Lung (tissue), 12 donors: ENCODE data around the gene GNG7. TPM values are rescaled to one million over a fixed set of nuclear protein-coding genes. Genes with fewer than 3 reads are reported as not detected.

Experiments
- ATAC-seq: fragments of 200-7000 bp; cut with Tn5 transposase; one replicate; pipeline ENCODE4 v1.9.1; 2020; ENCODE audit warnings: moderate number of reproducible peaks; ENCODE audit not compliant: insufficient read depth, low FRiP score
- DNase-seq, 3 donors: peaks; one replicate each; pipeline ENCODE4 v3.0.0-alpha.2; 2013 to 2017
- H3K27ac ChIP-seq, 2 donors: one replicate each; pipeline ENCODE4 v1.5.1; 2013; ENCODE audit warnings: mild to moderate bottlenecking in 2 of 2, moderate library complexity in 2 of 2, control low read depth in 1 of 2, inconsistent platforms in 1 of 2, low read depth in 1 of 2, low read length in 1 of 2
- H3K27me3 ChIP-seq, 3 donors: one replicate each; pipeline ENCODE4 v1.5.1; 2013; ENCODE audit warnings: low read length in 2 of 3; ENCODE audit not compliant: control insufficient read depth in 3 of 3, insufficient read depth in 3 of 3
- H3K36me3 ChIP-seq, 4 donors: one replicate each; pipeline ENCODE4 v1.5.1; 2013; ENCODE audit warnings: low read length in 4 of 4, mild to moderate bottlenecking in 1 of 4, moderate library complexity in 1 of 4; ENCODE audit not compliant: control insufficient read depth in 4 of 4, insufficient read depth in 4 of 4
- H3K4me1 ChIP-seq, 5 donors: one replicate each; pipeline ENCODE4 v1.5.1; 2013; ENCODE audit warnings: low read length in 5 of 5, mild to moderate bottlenecking in 2 of 5, moderate library complexity in 1 of 5; ENCODE audit not compliant: control insufficient read depth in 5 of 5, insufficient read depth in 5 of 5
- H3K4me3 ChIP-seq: one replicate; pipeline ENCODE4 v1.5.1; 2013; ENCODE audit warnings: mild to moderate bottlenecking, control low read depth, moderate library complexity
- H3K9ac ChIP-seq, 2 donors: one replicate each; pipeline ENCODE4 v1.5.1; 2013; ENCODE audit warnings: low read length in 2 of 2, control low read depth in 1 of 2; ENCODE audit not compliant: insufficient read depth in 1 of 2
- H3K9me3 ChIP-seq, 4 donors: one replicate each; pipeline ENCODE4 v1.5.1; 2013; ENCODE audit warnings: low read length in 3 of 4, mild to moderate bottlenecking in 1 of 4, moderate library complexity in 1 of 4; ENCODE audit not compliant: control insufficient read depth in 4 of 4, insufficient read depth in 3 of 4
- WGBS, 2 donors: extraction: QIAGEN DNeasy Blood & Tissue Kit; methylation state at CpG; one replicate each; pipeline ENCODE4 v1.1.7; 2013; 5-methylcytosine and 5-hydroxymethylcytosine counted together
- polyA plus RNA-seq, 2 donors: library from polyadenylated mRNA; stranded (reverse); fragments of 200-250 nt; gene quantifications; one replicate each; pipeline ENCODE4 v1.2.1, GENCODE V29; 2013
- total RNA-seq, 2 donors: library from RNA; depleted of rRNA in 1 of 2; stranded (reverse); fragments of >200 nt in 1 of 2; gene quantifications; one replicate each; pipeline ENCODE4 v1.2.1, GENCODE V29; 2014 to 2021
- TF ChIP-seq, protein P1 (sequence below): IDR thresholded peaks from 2 replicates; pipeline ENCODE4 v1.5.1; 2012; ENCODE audit warnings: mild to moderate bottlenecking; ENCODE audit errors: control extremely low read depth, extremely low read depth
- donor health status: control.
- donor health status: control.
- donor health status: Bipolar disorder and iron deficiency.
- donor health status: healthy.
- donor health status: DM: yes; HTN: yes; CAD: no.

The GNG7 gene
- total and polyA plus RNA-seq, 4 donors = 1.6 to 4.5 (median 2.8) TPM

DNA sequence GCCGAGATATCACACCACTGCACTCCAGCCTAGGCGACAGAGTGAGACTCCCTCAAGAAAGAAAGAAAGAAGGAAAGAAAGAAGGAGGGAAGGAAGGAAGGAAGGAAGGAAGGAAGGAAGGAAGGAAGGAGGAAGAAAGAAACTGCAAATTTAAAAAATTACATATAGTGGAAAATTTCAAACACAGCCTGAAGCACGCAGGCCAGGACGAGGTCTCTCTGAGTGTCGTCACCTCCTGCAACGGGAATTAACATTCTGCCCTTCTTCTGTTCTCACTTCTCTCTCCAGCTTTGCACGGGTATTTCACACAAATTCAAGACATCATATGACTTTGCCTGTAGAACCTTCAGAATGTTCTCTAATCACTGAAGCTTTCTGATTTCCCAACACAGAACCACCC, 108.2 kb downstream of the GNG7 start:
- H3K36me3 ChIP-seq = no peaks in the 10 kb centered on the region
- TF ChIP-seq, protein P1, sequence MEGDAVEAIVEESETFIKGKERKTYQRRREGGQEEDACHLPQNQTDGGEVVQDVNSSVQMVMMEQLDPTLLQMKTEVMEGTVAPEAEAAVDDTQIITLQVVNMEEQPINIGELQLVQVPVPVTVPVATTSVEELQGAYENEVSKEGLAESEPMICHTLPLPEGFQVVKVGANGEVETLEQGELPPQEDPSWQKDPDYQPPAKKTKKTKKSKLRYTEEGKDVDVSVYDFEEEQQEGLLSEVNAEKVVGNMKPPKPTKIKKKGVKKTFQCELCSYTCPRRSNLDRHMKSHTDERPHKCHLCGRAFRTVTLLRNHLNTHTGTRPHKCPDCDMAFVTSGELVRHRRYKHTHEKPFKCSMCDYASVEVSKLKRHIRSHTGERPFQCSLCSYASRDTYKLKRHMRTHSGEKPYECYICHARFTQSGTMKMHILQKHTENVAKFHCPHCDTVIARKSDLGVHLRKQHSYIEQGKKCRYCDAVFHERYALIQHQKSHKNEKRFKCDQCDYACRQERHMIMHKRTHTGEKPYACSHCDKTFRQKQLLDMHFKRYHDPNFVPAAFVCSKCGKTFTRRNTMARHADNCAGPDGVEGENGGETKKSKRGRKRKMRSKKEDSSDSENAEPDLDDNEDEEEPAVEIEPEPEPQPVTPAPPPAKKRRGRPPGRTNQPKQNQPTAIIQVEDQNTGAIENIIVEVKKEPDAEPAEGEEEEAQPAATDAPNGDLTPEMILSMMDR = no peak
- WGBS, 2 donors = 51 to 57% methylated on average over 7 of the region's 7 CpGs
- no peak overlapping the region for H3K9ac ChIP-seq
- ATAC-seq = no peak
- peaks cover 0 to 6% (median 0%) of the 10 kb centered on the region in 5 donors for H3K4me1 ChIP-seq
- no peak for DNase-seq
- peaks cover 0 to 5% (median 3%) of the 10 kb centered on the region in 3 donors for H3K27me3 ChIP-seq
- no peak overlapping the region for H3K27ac ChIP-seq
- H3K4me3 ChIP-seq = no peak overlapping the region
- peaks cover 0 to 2% (median 1%) of the 10 kb centered on the region in 4 donors for H3K9me3 ChIP-seq

- TF ChIP-seq, protein P1 = no peak
- ATAC-seq = no peak
- WGBS, 2 donors = 45 to 47% methylated on average over 4 of the region's 4 CpGs
- H3K4me3 ChIP-seq = no peak overlapping the region
- no peak overlapping the region for H3K27ac ChIP-seq
- no peaks in the 10 kb centered on the region for H3K4me1 ChIP-seq
- DNase-seq = no peak
- H3K27me3 ChIP-seq = peaks cover 0 to 17% (median 15%) of the 10 kb centered on the region in 3 donors
- H3K36me3 ChIP-seq = no peaks in the 10 kb centered on the region
- H3K9ac ChIP-seq = no peak overlapping the region
- H3K9me3 ChIP-seq = peaks cover 0 to 2% (median 2%) of the 10 kb centered on the region in 4 donors
These were observed 109.7 kb downstream of the GNG7 start for GRCh38 chr19:2592824-2593223.

GRCh38 chr19:2591537-2592291, 110.8 kb downstream of the GNG7 start:
- Histone ChIP-seq H3K9ac (no peak overlapping the region), H3K4me3 (no peak overlapping the region), H3K27ac (no peak overlapping the region), H3K4me1 (no peaks in the 10 kb centered on the region), H3K9me3 (peaks cover 0 to 3% (median 2%) of the 10 kb centered on the region in 4 donors), H3K27me3 (peaks cover 0 to 26% (median 25%) of the 10 kb centered on the region in 3 donors), H3K36me3 (no peaks in the 10 kb centered on the region)
- DNase-seq (no peak), ATAC-seq (no peak)
- WGBS, 2 donors = 92 to 95% methylated on average over 3 of the region's 3 CpGs
- TF ChIP-seq, protein P1 = no peak
